Fibroblast of villous mesenchyme (primary cell): ENCODE results near the gene SELENOW. TPM values are rescaled to one million over a fixed set of nuclear protein-coding genes. Genes with fewer than 3 reads are reported as not detected.
"Not testable (repeated sequence)": the region's sequence is repeated elsewhere in the genome, so short reads cannot be mapped to it uniquely, and the experiment has no call there.

Experiments used
- DNase-seq: peaks from one replicate; pipeline ENCODE4 v3.0.0-alpha.2; 2010; ENCODE audit warnings: low read depth
- H3K4me3 ChIP-seq: 2 replicates; pipeline ENCODE4 v1.5.1; 2011; ENCODE audit warnings: low read depth, mild to moderate bottlenecking, low read length
- CTCF ChIP-seq: IDR thresholded peaks from 2 replicates; pipeline ENCODE4 v1.5.1; 2012; ENCODE audit warnings: low read depth, mild to moderate bottlenecking, low read length; ENCODE audit not compliant: insufficient read depth
- total RNA-seq: library from RNA; depleted of rRNA; stranded (reverse); fragments of >200 nt; gene quantifications from 2 replicates; pipeline ENCODE4 v1.2.3, GENCODE V29; 2012

SELENOW gene
- total RNA-seq, 1 donor: 328 TPM

GRCh38 chr19:47762615-47763308, 15.7 kb upstream of the SELENOW start:
- DNase-seq: peak; percentile 44
- H3K4me3 ChIP-seq: no peak overlapping the region
- no peak for TF ChIP-seq CTCF

GRCh38 chr19:47764705-47765104, 13.8 kb upstream of the SELENOW start:
- DNase-seq, H3K4me3 ChIP-seq: not testable (repeated sequence)

GRCh38 chr19:47765523-47766358, 12.8 kb upstream of the SELENOW start:
- peak; percentile 87 for TF ChIP-seq CTCF
- no peak overlapping the region for H3K4me3 ChIP-seq
- DNase-seq: peak; percentile 56

GRCh38 chr19:47766359-47766620, 12.2 kb upstream of the SELENOW start:
- no peak for TF ChIP-seq CTCF
- no peak for DNase-seq
- H3K4me3 ChIP-seq: no peak overlapping the region

GRCh38 chr19:47766670-47767069, 11.8 kb upstream of the SELENOW start:
- TF ChIP-seq CTCF: no peak

GRCh38 chr19:47767349-47767748, 11.2 kb upstream of the SELENOW start:
- no peak for TF ChIP-seq CTCF
- no peak overlapping the region for H3K4me3 ChIP-seq

More at GRCh38 chr19:47766670-47767069, 11.8 kb upstream of the SELENOW start:
- DNase-seq: no peak
- no peak overlapping the region for H3K4me3 ChIP-seq

GRCh38 chr19:47768604-47769003, 9.9 kb upstream of the SELENOW start:
- TF ChIP-seq CTCF: peak; percentile 8
- no peak for DNase-seq
- no peak overlapping the region for H3K4me3 ChIP-seq

More at GRCh38 chr19:47767349-47767748, 11.2 kb upstream of the SELENOW start:
- no peak for DNase-seq
